ENCODE data around the gene ALKAL2.
"Not testable (repeated sequence)": the region's sequence is repeated elsewhere in the genome, so short reads cannot be mapped to it uniquely, and the experiment has no call there.

Gene ALKAL2

GRCh38 chr2:287911-288757 lies at the start of gene ALKAL2:
TSS of gene ALKAL2 (minus strand) at chr2:288091. CDS start at chr2:287835, 256 bp downstream.
- Mint-ChIP-seq H3K27me3 (peaks cover 71% of the 10 kb centered on the region), H3K4me3 (no peak within 1 kb of the TSS), H3K27ac (no peak within 1 kb of the TSS), H3K9me3 (no peaks in the 10 kb centered on the region), H3K36me3 (no peaks in the 10 kb centered on the region), H3K4me1 (peaks cover 6% of the 10 kb centered on the region)
- no peak for DNase-seq
- CTCF ChIA-PET: no interaction called here

GRCh38 chr2:336949-337348 lies 49.1 kb upstream of the ALKAL2 start:
- H3K4me3 Mint-ChIP-seq, H3K27ac Mint-ChIP-seq, H3K4me1 Mint-ChIP-seq, CTCF ChIA-PET, H3K36me3 Mint-ChIP-seq, DNase-seq: not testable (repeated sequence)
- peaks cover 14% of the 10 kb centered on the region for H3K27me3 Mint-ChIP-seq
- peaks cover 27% of the 10 kb centered on the region for H3K9me3 Mint-ChIP-seq

DNA sequence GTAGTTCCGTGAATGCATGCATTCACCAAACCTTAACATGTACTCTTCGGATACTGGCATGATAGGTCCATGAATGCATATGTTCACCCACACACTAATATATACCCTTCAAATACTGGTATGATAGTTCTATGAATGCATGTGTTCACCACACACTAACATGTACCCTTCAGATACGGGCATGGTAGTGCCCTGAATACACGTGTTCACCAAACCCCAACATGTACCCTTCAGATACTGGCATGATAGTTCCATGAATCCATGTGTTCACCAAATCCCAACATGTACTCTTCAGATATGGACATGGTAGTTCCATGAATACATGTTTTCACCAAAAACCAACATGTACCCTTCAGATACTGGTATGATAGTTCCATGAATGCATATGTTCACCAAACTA lies 48.5 kb upstream of the ALKAL2 start:
- CTCF ChIA-PET: no interaction called here

GRCh38 chr2:332592-332991 lies 44.7 kb upstream of the ALKAL2 start:
- H3K27me3 Mint-ChIP-seq: peaks cover 18% of the 10 kb centered on the region
- H3K4me1 Mint-ChIP-seq: no peaks in the 10 kb centered on the region
- H3K4me3 Mint-ChIP-seq: no peak overlapping the region
- H3K36me3 Mint-ChIP-seq: no peaks in the 10 kb centered on the region
- peaks cover 20% of the 10 kb centered on the region for H3K9me3 Mint-ChIP-seq
- CTCF ChIA-PET: no interaction called here
- no peak for DNase-seq
- H3K27ac Mint-ChIP-seq: no peak overlapping the region

More for the DNA sequence above, 48.5 kb upstream of the ALKAL2 start:
- Mint-ChIP-seq H3K36me3 (no peaks in the 10 kb centered on the region), H3K27ac (no peak overlapping the region), H3K9me3 (peaks cover 27% of the 10 kb centered on the region), H3K4me3 (no peak overlapping the region), H3K27me3 (peaks cover 10% of the 10 kb centered on the region), H3K4me1 (no peaks in the 10 kb centered on the region)
- no peak for DNase-seq

- CTCF ChIA-PET: interaction anchor here (1.1 kb wide), 1 partner anchor 11 kb away, joined by 3 read pairs; no protein-coding TSS in a partner anchor
- Mint-ChIP-seq H3K27ac (no peak overlapping the region), H3K9me3 (peaks cover 4% of the 10 kb centered on the region), H3K4me3 (no peak overlapping the region), H3K36me3 (no peaks in the 10 kb centered on the region), H3K27me3 (peaks cover 23% of the 10 kb centered on the region), H3K4me1 (peaks cover 4% of the 10 kb centered on the region)
- DNase-seq: no peak
These were observed 40.9 kb upstream of the ALKAL2 start for GRCh38 chr2:328761-329160.

GRCh38 chr2:323035-323434 lies 35.1 kb upstream of the ALKAL2 start:
- Mint-ChIP-seq H3K9me3 (peaks cover 9% of the 10 kb centered on the region), H3K36me3 (peaks cover 4% of the 10 kb centered on the region), H3K4me1 (peaks cover 8% of the 10 kb centered on the region), H3K27me3 (peaks cover 19% of the 10 kb centered on the region), H3K27ac (no peak overlapping the region), H3K4me3 (no peak overlapping the region)
- CTCF ChIA-PET: no interaction called here
- no peak for DNase-seq

- Mint-ChIP-seq H3K4me1 (peaks cover 11% of the 10 kb centered on the region), H3K27ac (no peak overlapping the region), H3K27me3 (peaks cover 19% of the 10 kb centered on the region), H3K36me3 (peaks cover 4% of the 10 kb centered on the region), H3K4me3 (no peak overlapping the region), H3K9me3 (peaks cover 9% of the 10 kb centered on the region)
- no peak for DNase-seq
- CTCF ChIA-PET: no interaction called here
These were observed 34.4 kb upstream of the ALKAL2 start for GRCh38 chr2:322326-322725.

- H3K9me3 Mint-ChIP-seq: peaks cover 9% of the 10 kb centered on the region
- peaks cover 19% of the 10 kb centered on the region for H3K27me3 Mint-ChIP-seq
- no peak for DNase-seq
- no peak overlapping the region for H3K4me3 Mint-ChIP-seq
- H3K36me3 Mint-ChIP-seq: peaks cover 4% of the 10 kb centered on the region
- peaks cover 9% of the 10 kb centered on the region for H3K4me1 Mint-ChIP-seq
- CTCF ChIA-PET: no interaction called here
- H3K27ac Mint-ChIP-seq: no peak overlapping the region
These were observed 32.7 kb upstream of the ALKAL2 start for GRCh38 chr2:320561-320960.

DNA sequence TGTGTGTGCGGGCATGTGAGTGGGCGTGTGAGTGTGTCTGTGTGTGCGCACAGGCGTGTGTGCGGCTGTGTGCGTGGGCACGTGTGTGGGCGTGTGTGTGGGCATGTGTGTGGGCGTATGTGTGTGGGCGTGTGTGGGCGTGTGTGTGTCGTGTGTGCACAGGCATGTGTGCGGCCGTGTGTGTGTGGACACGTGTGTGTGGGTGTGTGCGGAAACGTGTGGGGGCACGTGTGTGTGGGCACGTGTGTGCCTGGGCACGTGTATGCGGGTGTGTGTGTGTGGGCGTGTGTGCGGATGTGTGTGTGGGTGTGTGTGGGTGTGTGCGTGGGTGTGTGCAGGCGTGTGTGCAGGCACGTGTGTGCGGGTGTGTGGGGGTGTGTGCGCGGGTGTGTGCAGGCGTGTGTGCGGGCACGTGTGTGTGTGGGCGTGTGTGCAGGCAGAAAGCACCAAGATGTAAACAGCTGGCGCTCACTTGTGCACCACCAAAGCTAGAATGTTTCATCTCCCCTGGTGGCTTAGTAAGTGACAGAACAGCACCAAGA lies 31.2 kb upstream of the ALKAL2 start:
- H3K9me3 Mint-ChIP-seq: peaks cover 9% of the 10 kb centered on the region
- H3K4me3 Mint-ChIP-seq: no peak overlapping the region
- DNase-seq: no peak
- no peak overlapping the region for H3K27ac Mint-ChIP-seq
- peaks cover 8% of the 10 kb centered on the region for H3K4me1 Mint-ChIP-seq
- CTCF ChIA-PET: no interaction called here
- H3K27me3 Mint-ChIP-seq: peaks cover 9% of the 10 kb centered on the region
- peaks cover 4% of the 10 kb centered on the region for H3K36me3 Mint-ChIP-seq

DNA sequence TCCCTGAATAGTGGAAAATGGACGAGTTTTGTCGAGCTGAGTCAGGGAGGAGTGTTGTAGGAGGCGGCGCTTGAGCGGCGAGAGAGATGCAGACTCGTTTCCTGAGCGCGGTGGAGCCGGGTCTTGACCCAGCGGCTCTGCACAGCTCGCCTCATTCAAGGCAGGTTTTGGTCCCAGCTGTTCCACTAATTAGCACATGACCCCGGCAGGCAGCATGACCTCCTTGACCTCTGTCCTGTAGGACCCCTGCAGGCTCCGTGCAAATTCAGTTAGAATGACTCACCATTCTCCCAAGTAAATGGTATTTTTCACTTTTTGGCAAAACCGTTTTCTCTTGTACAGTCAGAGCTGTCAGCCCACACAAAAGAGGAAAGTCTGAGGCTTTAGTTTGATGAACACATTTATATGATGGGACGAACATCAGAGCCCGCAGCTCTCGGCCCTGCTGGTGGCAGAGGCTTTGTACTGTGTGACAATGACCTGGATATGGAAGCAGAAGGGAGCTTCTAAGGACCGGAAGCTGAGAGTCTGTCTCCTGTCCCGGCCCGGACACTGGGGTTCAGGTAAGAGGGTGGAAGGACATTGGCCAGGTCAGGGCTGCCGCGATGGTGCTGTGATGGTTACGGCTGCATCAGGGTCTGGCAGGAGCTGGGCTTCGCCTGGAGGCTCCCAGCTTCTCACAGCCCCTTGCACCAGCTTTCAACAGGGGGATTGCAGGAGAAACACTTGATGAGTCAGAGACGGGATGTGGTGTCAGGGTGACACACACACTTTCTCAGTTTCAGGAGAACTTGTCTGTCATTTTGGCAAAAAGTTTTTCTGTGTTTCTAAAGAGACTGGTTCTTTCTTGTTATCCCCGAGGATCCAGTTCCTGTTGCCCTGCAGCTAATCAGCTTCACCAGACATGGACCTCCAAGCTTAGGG lies 29.9 kb upstream of the ALKAL2 start:
- H3K9me3 Mint-ChIP-seq: peaks cover 9% of the 10 kb centered on the region
- H3K4me1 Mint-ChIP-seq: peaks cover 8% of the 10 kb centered on the region
- H3K27me3 Mint-ChIP-seq: peaks cover 5% of the 10 kb centered on the region
- no peak overlapping the region for H3K4me3 Mint-ChIP-seq
- no peak for DNase-seq
- peak overlapping the region; percentile 55 for H3K27ac Mint-ChIP-seq
- H3K36me3 Mint-ChIP-seq: peaks cover 4% of the 10 kb centered on the region
- CTCF ChIA-PET: interaction anchor here (1.0 kb wide), 1 partner anchor 11 kb away, joined by 3 read pairs; no protein-coding TSS in a partner anchor

- no peak for DNase-seq
- H3K27me3 Mint-ChIP-seq: peaks cover 3% of the 10 kb centered on the region
- peaks cover 4% of the 10 kb centered on the region for H3K36me3 Mint-ChIP-seq
- H3K9me3 Mint-ChIP-seq: peaks cover 9% of the 10 kb centered on the region
- CTCF ChIA-PET: no interaction called here
- H3K4me1 Mint-ChIP-seq: peaks cover 8% of the 10 kb centered on the region
- H3K4me3 Mint-ChIP-seq: no peak overlapping the region
- H3K27ac Mint-ChIP-seq: no peak overlapping the region
These were observed 28.5 kb upstream of the ALKAL2 start for GRCh38 chr2:316381-316780.

- H3K27me3 Mint-ChIP-seq, CTCF ChIA-PET, H3K27ac Mint-ChIP-seq, H3K36me3 Mint-ChIP-seq, H3K4me3 Mint-ChIP-seq, H3K9me3 Mint-ChIP-seq, H3K4me1 Mint-ChIP-seq, DNase-seq: not testable (repeated sequence)
These were observed 28.0 kb upstream of the ALKAL2 start for GRCh38 chr2:315925-316324.

- peaks cover 9% of the 10 kb centered on the region for H3K9me3 Mint-ChIP-seq
- peaks cover 4% of the 10 kb centered on the region for H3K36me3 Mint-ChIP-seq
- no peak overlapping the region for H3K27ac Mint-ChIP-seq
- H3K4me3 Mint-ChIP-seq: no peak overlapping the region
- H3K27me3 Mint-ChIP-seq: peaks cover 3% of the 10 kb centered on the region
- no peak for DNase-seq
- H3K4me1 Mint-ChIP-seq: peaks cover 8% of the 10 kb centered on the region
- CTCF ChIA-PET: no interaction called here
These were observed 26.9 kb upstream of the ALKAL2 start for GRCh38 chr2:314561-315336.

- CTCF ChIA-PET: no interaction called here
- H3K4me3 Mint-ChIP-seq: no peak overlapping the region
- no peak overlapping the region for H3K27ac Mint-ChIP-seq
- peaks cover 8% of the 10 kb centered on the region for H3K4me1 Mint-ChIP-seq
- H3K27me3 Mint-ChIP-seq: peaks cover 6% of the 10 kb centered on the region
- H3K36me3 Mint-ChIP-seq: peaks cover 3% of the 10 kb centered on the region
- DNase-seq: no peak
- H3K9me3 Mint-ChIP-seq: peaks cover 7% of the 10 kb centered on the region
These were observed 26.1 kb upstream of the ALKAL2 start for GRCh38 chr2:313991-314390.
